Stimulated activated naive CD8-positive, alpha-beta T cell treated with anti-CD3 and anti-CD28 coated beads, Interleukin-15, Interleukin-2, amounts not matched to agents 100 ng/mL and 50 ng/mL, for 24 hours (primary cell): ENCODE data around the gene TUBA3E.
"Not testable (repeated sequence)": the region's sequence is repeated elsewhere in the genome, so short reads cannot be mapped to it uniquely, and the experiment has no call there.

Source experiments
- H3K27ac Mint-ChIP-seq: one replicate; pipeline ENCODE4 v1.8.0; 2021; ENCODE audit warnings: mild to moderate bottlenecking, mixed read lengths
- H3K27me3 Mint-ChIP-seq: one replicate; pipeline ENCODE4 v1.8.0; 2021; ENCODE audit warnings: mixed read lengths
- H3K36me3 Mint-ChIP-seq: one replicate; pipeline ENCODE4 v1.8.0; 2021; ENCODE audit warnings: low read depth, mixed read lengths
- H3K4me1 Mint-ChIP-seq: one replicate; pipeline ENCODE4 v1.8.0; 2021; ENCODE audit warnings: low read depth, mixed read lengths
- H3K4me3 Mint-ChIP-seq: one replicate; pipeline ENCODE4 v1.8.0; 2021; ENCODE audit warnings: mild to moderate bottlenecking, mixed read lengths
- H3K9me3 Mint-ChIP-seq: one replicate; pipeline ENCODE4 v1.8.0; 2021; ENCODE audit warnings: mixed read lengths

TUBA3E gene

DNA sequence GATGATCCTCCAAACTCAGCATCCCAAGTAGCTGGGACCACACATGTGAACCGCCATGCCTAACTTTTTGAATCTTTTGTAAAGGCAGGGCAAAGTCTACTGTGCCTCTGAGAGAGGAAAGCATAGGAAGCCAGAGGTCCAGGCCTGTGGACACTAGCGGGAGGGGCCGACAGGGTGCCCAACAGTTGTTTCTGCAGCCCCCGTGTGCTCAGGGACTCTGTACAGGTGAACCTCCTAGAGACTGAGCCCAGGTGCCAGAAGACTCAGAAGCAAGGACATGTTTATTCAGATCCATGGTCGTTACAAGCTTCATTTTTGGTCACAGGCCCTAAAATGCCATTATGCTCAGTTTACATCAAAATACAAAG is 47.1 kb downstream of the TUBA3E start:
- peaks cover 11% of the 10 kb centered on the region for H3K36me3 Mint-ChIP-seq
- H3K27ac Mint-ChIP-seq, H3K4me1 Mint-ChIP-seq, H3K9me3 Mint-ChIP-seq, H3K4me3 Mint-ChIP-seq, H3K27me3 Mint-ChIP-seq: not testable (repeated sequence)

DNA sequence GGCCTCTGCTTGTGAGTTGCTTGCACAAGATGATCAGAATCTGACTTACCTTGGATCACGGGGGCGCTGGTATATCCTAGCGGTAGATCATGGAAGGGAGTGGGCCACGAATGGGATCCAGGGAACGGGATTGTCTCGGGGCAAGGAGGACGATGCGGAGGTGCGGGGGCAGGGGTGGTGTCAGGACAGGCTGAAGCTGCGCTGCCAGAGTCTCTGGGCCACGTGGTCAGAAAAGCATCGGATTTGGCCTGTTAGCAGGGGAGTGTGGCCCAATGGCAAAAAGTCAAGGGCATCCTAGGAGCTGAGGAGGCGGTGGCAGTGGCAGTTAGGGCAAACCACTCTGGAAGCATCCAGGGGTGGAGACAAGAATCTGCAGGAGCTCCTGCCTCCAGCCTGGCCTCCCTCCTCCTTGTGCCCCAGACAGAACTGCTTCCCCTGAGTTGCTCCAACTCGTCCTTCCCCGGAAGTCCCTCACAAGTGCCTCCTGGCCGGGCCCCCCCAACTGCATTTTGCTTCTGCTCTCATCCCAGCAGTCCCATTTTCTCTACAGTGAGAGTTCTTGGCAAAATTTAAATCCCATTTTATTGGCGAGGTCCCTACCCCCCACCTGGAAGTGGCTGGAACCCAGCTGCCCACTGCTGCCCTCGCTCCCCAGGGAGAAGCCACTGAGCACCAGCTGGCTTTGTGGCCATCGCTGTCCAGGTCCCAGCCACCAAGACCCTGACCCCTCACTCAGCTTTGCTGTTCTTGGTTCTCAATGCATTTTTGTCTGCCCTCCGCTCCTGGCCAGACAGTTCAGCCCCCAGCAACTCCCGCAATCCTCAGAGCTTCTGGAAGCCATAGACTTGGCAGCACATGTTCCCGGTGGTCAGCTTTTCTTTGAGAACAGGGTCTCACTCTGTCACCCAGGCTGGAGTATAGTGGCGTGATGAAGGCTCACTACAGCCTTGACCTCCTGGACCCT is 47.8 kb downstream of the TUBA3E start:
- no peak overlapping the region for H3K27ac Mint-ChIP-seq
- H3K4me1 Mint-ChIP-seq: peaks cover 3% of the 10 kb centered on the region
- peaks cover 11% of the 10 kb centered on the region for H3K36me3 Mint-ChIP-seq
- no peaks in the 10 kb centered on the region for H3K9me3 Mint-ChIP-seq
- no peak overlapping the region for H3K4me3 Mint-ChIP-seq
- peaks cover 5% of the 10 kb centered on the region for H3K27me3 Mint-ChIP-seq

DNA sequence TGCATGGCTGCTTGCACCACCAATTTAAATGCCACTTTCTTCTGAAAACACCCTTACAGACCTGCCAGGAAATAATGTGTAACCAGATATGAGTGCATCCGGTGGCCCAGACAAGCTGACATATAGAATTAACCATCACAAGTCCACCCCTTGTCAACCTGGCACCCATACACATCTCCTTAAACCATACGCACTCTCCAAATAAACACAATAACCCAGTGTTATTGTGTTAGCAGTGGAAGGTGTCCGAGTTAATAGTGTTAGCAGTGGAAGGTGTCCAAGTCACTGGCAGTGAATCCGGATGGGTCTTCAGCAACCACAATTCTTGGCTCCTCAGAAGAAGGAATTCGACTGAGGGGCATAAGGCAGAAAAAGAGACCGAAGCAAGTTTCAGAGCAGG is 49.7 kb downstream of the TUBA3E start:
- H3K4me1 Mint-ChIP-seq: peaks cover 11% of the 10 kb centered on the region
- H3K36me3 Mint-ChIP-seq: peaks cover 11% of the 10 kb centered on the region
- H3K27me3 Mint-ChIP-seq, H3K4me3 Mint-ChIP-seq, H3K9me3 Mint-ChIP-seq, H3K27ac Mint-ChIP-seq: not testable (repeated sequence)

DNA sequence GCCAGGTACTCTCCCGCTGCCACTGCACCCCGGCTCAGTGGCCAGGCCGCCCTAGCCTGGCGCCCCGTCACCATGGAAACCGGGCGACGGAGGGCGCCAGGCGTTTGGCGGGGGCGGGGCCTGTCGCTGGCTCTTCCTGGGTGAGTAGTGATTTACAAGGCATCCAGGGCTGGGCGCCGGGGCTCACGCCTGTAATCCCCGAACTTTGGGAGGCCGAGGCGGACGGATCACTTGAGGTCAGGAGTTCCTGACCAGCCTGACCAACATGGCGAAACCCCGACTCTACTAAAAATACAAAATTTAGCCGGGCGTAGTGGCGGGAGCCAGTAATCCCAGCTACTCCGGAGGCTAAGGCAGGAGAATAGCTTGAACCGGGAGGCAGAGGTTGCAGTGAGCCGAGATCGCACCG is 53.2 kb downstream of the TUBA3E start, which contains the start of gene CCDC74B:
Gene CCDC74B (minus strand): TSS at position 107 of the 409 bp plus-strand sequence. CDS start 116 bp downstream, outside the sequence.
- H3K4me3 Mint-ChIP-seq: peak within 1 kb of the TSS; percentile 72
- H3K36me3 Mint-ChIP-seq, H3K9me3 Mint-ChIP-seq, H3K27ac Mint-ChIP-seq: not testable (repeated sequence)
- peaks cover 12% of the 10 kb centered on the region for H3K27me3 Mint-ChIP-seq
- peaks cover 15% of the 10 kb centered on the region for H3K4me1 Mint-ChIP-seq

DNA sequence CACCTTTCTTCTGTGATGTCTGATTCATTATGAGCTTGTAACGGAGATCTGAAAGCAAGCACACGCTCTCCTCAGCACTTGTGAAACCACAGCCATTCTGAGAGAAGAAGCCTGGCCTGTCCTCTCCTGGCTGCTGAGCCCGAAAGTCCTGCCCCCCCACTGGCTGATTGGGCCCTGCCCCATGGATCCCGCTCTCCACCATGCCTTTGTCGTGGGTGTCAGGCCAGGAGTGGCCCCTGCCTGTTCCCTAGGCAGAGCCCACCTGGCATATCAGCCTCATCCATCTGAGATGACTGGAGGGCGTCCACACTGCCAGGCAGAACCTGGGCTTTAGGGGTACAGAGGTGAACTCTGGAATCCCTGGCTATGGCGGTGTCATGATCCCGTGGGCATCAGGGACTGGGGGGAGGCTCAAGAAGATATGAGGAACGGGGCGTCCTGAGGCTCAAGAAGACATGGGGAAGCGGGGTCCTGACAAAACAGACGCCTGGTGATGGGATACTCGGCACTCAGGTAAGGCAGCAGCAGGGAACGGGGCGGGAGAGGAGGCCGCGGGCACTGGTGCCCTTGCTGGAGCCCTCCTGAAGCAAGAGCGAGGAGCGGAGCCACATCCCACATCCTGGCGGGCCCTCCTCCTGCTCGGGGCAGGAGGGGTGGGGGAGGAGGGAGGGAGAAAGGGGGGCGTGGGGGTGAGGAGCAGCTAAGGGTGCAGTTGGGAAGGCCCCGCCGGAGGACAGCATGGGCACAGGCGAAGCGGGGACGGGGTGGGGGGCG is 54.8 kb downstream of the TUBA3E start:
- H3K4me3 Mint-ChIP-seq: peak overlapping the region; percentile 72
- peaks cover 12% of the 10 kb centered on the region for H3K4me1 Mint-ChIP-seq
- H3K27ac Mint-ChIP-seq, H3K9me3 Mint-ChIP-seq, H3K36me3 Mint-ChIP-seq: not testable (repeated sequence)
- peaks cover 12% of the 10 kb centered on the region for H3K27me3 Mint-ChIP-seq

DNA sequence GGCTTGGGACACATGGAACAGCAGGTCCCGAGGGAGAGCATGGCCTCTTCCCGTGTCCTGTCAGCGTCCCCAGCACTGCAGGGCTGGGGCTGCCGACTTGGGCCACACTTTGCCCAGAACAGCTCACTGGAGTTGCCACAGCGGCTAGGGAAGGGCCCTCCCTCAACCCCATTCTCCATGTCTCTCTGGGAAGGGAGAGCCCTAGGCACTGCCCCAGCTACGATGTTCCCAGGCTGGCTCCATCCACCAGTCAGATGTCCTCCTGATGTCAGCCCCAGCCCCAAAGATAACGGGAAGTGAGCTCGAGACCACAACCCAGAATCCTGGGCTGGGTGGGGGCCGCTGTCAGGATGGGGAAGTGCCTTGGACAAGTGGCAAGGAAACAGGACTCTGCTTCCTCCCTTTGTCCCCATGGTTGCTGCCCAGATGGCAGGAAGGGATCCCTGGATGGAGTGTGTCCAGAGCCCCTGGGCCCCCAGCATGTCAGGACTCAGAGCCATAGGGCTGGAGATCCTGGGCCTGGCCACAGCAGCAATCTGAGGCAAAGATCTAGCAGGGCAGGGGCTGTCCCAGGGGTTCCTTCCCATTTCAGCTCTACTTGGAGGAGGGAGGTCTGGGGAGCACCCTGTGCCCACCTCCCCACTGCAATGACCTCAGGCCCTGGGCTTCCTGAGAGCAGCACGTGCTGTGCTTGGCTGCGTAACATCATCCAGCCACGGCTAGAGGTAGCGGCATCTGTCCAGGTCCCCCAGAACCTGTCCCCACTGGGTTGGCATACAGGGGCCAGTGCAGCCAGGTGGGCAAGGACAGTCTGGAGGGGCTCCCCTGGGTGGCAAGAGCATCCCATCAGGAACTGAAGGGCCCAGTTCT is 55.6 kb downstream of the TUBA3E start:
- not testable (repeated sequence) for H3K9me3 Mint-ChIP-seq, H3K27ac Mint-ChIP-seq, H3K4me3 Mint-ChIP-seq, H3K36me3 Mint-ChIP-seq
- Mint-ChIP-seq H3K4me1 (peaks cover 12% of the 10 kb centered on the region), H3K27me3 (peaks cover 12% of the 10 kb centered on the region)
